Measurements from ENCODE around the gene ADGRV1. TPM values are rescaled to one million over a fixed set of nuclear protein-coding genes. Genes with fewer than 3 reads are reported as not detected.

The ADGRV1 gene
- total and polyA plus RNA-seq, 9 of the 15 experiments (the other 6 are each of a cell fraction or from before 2014, with no cell fraction given): 21.7 to 156 (median 58.2) TPM

DNA sequence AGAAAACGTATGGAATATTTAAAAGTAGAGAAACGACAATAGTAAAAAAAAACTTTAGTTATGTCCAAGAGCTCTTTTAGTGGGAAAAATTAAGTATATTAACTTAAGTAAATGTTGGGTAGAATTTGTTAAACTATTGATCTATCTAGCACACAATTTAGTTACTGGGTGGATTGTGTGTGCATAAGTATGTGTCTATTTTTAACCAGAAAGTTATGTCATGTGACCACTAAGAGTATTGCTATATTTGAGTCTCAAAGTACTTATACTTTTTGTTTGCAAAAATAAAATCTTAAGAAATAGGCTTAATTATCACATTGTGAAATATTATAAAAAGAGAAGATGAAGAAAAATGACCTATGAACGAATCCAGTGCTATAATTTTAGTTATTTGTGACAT lies 56.8 kb downstream of the ADGRV1 start (continued):
- TF ChIP-seq SIX5 (IDR thresholded peaks at IDR 0.05; ENCODE audit: borderline replicate concordance in 1 of 2, insufficient read depth in 1 of 2, low read depth in 1 of 2, low read length in 2 of 2): no peak
- no peak for TF ChIP-seq STAG1 (CRISPR knock-in tag; IDR thresholded peaks at IDR 0.05; ENCODE audit: borderline replicate concordance)
- no peak for TF ChIP-seq KLF1 (tag; IDR thresholded peaks at IDR 0.05)
- TF ChIP-seq NFIX (CRISPR knock-in tag; IDR thresholded peaks at IDR 0.05; ENCODE audit: low read depth): no peak
- peak; percentile 87 for TF ChIP-seq TOE1 (IDR thresholded peaks at IDR 0.05; ENCODE audit: borderline replicate concordance)
- TF ChIP-seq TOE1 (CRISPR knock-in tag; IDR thresholded peaks at IDR 0.05; ENCODE audit: borderline replicate concordance, low read depth): no peak
- TF ChIP-seq, protein P1, sequence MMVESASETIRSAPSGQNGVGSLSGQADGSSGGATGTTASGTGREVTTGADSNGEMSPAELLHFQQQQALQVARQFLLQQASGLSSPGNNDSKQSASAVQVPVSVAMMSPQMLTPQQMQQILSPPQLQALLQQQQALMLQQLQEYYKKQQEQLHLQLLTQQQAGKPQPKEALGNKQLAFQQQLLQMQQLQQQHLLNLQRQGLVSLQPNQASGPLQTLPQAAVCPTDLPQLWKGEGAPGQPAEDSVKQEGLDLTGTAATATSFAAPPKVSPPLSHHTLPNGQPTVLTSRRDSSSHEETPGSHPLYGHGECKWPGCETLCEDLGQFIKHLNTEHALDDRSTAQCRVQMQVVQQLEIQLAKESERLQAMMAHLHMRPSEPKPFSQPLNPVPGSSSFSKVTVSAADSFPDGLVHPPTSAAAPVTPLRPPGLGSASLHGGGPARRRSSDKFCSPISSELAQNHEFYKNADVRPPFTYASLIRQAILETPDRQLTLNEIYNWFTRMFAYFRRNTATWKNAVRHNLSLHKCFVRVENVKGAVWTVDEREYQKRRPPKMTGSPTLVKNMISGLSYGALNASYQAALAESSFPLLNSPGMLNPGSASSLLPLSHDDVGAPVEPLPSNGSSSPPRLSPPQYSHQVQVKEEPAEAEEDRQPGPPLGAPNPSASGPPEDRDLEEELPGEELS (CRISPR knock-in tag; IDR thresholded peaks at IDR 0.05; ENCODE audit: borderline replicate concordance): no peak
- TF ChIP-seq, protein P2, sequence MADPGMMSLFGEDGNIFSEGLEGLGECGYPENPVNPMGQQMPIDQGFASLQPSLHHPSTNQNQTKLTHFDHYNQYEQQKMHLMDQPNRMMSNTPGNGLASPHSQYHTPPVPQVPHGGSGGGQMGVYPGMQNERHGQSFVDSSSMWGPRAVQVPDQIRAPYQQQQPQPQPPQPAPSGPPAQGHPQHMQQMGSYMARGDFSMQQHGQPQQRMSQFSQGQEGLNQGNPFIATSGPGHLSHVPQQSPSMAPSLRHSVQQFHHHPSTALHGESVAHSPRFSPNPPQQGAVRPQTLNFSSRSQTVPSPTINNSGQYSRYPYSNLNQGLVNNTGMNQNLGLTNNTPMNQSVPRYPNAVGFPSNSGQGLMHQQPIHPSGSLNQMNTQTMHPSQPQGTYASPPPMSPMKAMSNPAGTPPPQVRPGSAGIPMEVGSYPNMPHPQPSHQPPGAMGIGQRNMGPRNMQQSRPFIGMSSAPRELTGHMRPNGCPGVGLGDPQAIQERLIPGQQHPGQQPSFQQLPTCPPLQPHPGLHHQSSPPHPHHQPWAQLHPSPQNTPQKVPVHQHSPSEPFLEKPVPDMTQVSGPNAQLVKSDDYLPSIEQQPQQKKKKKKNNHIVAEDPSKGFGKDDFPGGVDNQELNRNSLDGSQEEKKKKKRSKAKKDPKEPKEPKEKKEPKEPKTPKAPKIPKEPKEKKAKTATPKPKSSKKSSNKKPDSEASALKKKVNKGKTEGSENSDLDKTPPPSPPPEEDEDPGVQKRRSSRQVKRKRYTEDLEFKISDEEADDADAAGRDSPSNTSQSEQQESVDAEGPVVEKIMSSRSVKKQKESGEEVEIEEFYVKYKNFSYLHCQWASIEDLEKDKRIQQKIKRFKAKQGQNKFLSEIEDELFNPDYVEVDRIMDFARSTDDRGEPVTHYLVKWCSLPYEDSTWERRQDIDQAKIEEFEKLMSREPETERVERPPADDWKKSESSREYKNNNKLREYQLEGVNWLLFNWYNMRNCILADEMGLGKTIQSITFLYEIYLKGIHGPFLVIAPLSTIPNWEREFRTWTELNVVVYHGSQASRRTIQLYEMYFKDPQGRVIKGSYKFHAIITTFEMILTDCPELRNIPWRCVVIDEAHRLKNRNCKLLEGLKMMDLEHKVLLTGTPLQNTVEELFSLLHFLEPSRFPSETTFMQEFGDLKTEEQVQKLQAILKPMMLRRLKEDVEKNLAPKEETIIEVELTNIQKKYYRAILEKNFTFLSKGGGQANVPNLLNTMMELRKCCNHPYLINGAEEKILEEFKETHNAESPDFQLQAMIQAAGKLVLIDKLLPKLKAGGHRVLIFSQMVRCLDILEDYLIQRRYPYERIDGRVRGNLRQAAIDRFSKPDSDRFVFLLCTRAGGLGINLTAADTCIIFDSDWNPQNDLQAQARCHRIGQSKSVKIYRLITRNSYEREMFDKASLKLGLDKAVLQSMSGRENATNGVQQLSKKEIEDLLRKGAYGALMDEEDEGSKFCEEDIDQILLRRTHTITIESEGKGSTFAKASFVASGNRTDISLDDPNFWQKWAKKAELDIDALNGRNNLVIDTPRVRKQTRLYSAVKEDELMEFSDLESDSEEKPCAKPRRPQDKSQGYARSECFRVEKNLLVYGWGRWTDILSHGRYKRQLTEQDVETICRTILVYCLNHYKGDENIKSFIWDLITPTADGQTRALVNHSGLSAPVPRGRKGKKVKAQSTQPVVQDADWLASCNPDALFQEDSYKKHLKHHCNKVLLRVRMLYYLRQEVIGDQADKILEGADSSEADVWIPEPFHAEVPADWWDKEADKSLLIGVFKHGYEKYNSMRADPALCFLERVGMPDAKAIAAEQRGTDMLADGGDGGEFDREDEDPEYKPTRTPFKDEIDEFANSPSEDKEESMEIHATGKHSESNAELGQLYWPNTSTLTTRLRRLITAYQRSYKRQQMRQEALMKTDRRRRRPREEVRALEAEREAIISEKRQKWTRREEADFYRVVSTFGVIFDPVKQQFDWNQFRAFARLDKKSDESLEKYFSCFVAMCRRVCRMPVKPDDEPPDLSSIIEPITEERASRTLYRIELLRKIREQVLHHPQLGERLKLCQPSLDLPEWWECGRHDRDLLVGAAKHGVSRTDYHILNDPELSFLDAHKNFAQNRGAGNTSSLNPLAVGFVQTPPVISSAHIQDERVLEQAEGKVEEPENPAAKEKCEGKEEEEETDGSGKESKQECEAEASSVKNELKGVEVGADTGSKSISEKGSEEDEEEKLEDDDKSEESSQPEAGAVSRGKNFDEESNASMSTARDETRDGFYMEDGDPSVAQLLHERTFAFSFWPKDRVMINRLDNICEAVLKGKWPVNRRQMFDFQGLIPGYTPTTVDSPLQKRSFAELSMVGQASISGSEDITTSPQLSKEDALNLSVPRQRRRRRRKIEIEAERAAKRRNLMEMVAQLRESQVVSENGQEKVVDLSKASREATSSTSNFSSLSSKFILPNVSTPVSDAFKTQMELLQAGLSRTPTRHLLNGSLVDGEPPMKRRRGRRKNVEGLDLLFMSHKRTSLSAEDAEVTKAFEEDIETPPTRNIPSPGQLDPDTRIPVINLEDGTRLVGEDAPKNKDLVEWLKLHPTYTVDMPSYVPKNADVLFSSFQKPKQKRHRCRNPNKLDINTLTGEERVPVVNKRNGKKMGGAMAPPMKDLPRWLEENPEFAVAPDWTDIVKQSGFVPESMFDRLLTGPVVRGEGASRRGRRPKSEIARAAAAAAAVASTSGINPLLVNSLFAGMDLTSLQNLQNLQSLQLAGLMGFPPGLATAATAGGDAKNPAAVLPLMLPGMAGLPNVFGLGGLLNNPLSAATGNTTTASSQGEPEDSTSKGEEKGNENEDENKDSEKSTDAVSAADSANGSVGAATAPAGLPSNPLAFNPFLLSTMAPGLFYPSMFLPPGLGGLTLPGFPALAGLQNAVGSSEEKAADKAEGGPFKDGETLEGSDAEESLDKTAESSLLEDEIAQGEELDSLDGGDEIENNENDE (IDR thresholded peaks at IDR 0.05; ENCODE audit: low read depth, low read length): no peak
- TF ChIP-seq ZNF41 (CRISPR knock-in tag; conservative IDR thresholded peaks at IDR 0.05): no peak
- TF ChIP-seq NR4A1 (CRISPR knock-in tag; IDR thresholded peaks at IDR 0.05): no peak
- TF ChIP-seq NR4A1 (tag; IDR thresholded peaks at IDR 0.05): no peak
- no peak for TF ChIP-seq NFIC (IDR thresholded peaks at IDR 0.05)
- no peak for TF ChIP-seq MAFK (IDR thresholded peaks at IDR 0.05; ENCODE audit: low read length)
- no peak for TF ChIP-seq ZNF384 (IDR thresholded peaks at IDR 0.05; ENCODE audit: low read depth, low read length)
- peak; percentile 62 for TF ChIP-seq MEF2A (IDR thresholded peaks at IDR 0.05; ENCODE audit: control insufficient read depth, low read depth, low read length)

Measured in K562 (cell line).